ENCODE results near the gene CLIP3. TPM values are rescaled to one million over a fixed set of nuclear protein-coding genes. Genes with fewer than 3 reads are reported as not detected.
A peak's percentile ranks its signal among the peaks of the same experiment; 100 is the strongest.

The CLIP3 gene, protein sequence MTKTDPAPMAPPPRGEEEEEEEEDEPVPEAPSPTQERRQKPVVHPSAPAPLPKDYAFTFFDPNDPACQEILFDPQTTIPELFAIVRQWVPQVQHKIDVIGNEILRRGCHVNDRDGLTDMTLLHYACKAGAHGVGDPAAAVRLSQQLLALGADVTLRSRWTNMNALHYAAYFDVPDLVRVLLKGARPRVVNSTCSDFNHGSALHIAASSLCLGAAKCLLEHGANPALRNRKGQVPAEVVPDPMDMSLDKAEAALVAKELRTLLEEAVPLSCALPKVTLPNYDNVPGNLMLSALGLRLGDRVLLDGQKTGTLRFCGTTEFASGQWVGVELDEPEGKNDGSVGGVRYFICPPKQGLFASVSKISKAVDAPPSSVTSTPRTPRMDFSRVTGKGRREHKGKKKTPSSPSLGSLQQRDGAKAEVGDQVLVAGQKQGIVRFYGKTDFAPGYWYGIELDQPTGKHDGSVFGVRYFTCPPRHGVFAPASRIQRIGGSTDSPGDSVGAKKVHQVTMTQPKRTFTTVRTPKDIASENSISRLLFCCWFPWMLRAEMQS
- polyA plus RNA-seq: 1 to 10 TPM in 3 of 4 donors, under 1 TPM in 1; 0.45 to 7.5 (median 4.6) TPM
- long read RNA-seq, donor 1, partial matches to known transcripts: 0 of 4 reads
- long read RNA-seq, donor 1, other reads (novel, unspliced or antisense): 0 of 4 reads
- long read RNA-seq, donor 2: 0 reads
- long read RNA-seq, donor 3, partial matches to known transcripts: 0 of 4 reads
- long read RNA-seq, donor 3, other reads (novel, unspliced or antisense): 0 of 4 reads
- long read RNA-seq, donor 4: 0 reads
- long read RNA-seq, donor 5, partial matches to known transcripts: 6 of 6 reads
- long read RNA-seq, donor 5, other reads (novel, unspliced or antisense): 0 of 6 reads
- long read RNA-seq, donor 6, partial matches to known transcripts: 0 of 2 reads
- long read RNA-seq, donor 6, other reads (novel, unspliced or antisense): 0 of 2 reads
- long read RNA-seq, donor 7, partial matches to known transcripts: 0 of 5 reads
- long read RNA-seq, donor 7, other reads (novel, unspliced or antisense): 0 of 5 reads
- long read RNA-seq, donor 8, partial matches to known transcripts: 0 of 3 reads
- long read RNA-seq, donor 8, other reads (novel, unspliced or antisense): 0 of 3 reads
- long read RNA-seq, donor 9, partial matches to known transcripts: 0 of 2 reads
- long read RNA-seq, donor 9, other reads (novel, unspliced or antisense): 0 of 2 reads
- long read RNA-seq, donor 10, partial matches to known transcripts: 23 of 30 reads
- long read RNA-seq, donor 10, other reads (novel, unspliced or antisense): 0 of 30 reads

DNA sequence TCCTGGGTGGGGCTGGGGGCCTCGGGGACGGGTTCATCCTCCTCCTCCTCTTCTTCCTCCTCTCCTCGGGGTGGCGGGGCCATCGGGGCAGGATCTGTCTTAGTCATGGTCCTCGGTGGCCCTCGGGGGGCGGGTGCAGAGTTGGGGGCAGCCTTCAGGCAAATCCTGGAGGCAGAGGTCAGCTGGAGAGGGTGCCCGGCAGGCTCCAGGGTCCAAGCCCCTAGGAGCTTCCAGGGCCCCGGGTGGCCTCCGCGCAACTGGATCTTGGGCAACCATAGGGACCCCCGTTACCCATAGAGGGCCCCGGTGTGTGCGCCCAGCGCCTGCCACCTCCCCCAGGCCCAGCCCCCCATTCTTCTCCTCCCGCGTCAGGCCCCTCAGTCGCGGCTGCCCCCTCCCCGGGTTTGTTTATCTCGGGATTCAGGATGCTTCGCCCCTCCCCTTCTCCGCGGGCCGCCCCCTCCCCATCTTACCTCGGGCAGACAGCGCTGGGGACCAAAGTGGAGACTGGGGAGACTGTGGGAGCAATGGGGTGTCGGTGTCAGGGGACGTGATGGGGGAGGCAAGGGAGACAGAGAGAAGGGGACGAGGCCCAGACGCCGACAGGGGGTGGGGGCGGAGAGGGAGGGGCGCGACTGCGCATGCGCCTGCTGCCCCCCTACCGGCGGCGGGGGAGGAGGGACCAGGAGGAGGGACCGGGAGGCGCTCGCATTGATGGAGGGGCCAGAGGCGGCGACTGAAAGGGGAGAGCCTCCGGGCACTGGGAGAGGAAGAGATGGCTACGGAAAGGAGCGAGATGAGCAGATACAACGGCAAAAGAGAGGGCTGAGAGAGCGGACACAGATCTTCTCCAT is at the start of gene CLIP3:
Gene CLIP3, minus strand, starts transcription at position 623 of the 854 bp plus-strand sequence. Its CDS starts 516 bp downstream, at position 107.
- no peaks in the 10 kb centered on the region for H3K9me3 ChIP-seq (ENCODE audit: control insufficient read depth in 2 of 2, insufficient read depth in 1 of 2, low read depth in 1 of 2, low read length in 1 of 2)
- no peak for FAIRE-seq
- H3K27ac ChIP-seq (ENCODE audit: low read depth in 1 of 3, low read length in 2 of 3): no peak within 1 kb of the TSS
- peak in 1 of 2 donors; percentile 52 for DNase-seq
- H3K36me3 ChIP-seq (ENCODE audit: control insufficient read depth in 3 of 3, insufficient read depth in 2 of 3, low read depth in 1 of 3, low read length in 3 of 3): peaks cover 0 to 23% (median 0%) of the 10 kb centered on the region in 3 donors
- peak within 1 kb of the TSS in 2 of 3 donors; percentile 9 to 60 for H3K4me3 ChIP-seq (ENCODE audit: low read depth in 1 of 3, low read length in 3 of 3)
- H3K27me3 ChIP-seq (ENCODE audit: control insufficient read depth in 3 of 3, insufficient read depth in 3 of 3, low read length in 3 of 3): no peaks in the 10 kb centered on the region
- peaks cover 0 to 5% (median 2%) of the 10 kb centered on the region in 3 donors for H3K4me1 ChIP-seq (ENCODE audit: control insufficient read depth in 3 of 3, insufficient read depth in 2 of 3, low read depth in 1 of 3, low read length in 2 of 3)
- 9 to 42% (median 30%) methylated on average over 32 to 51 of the region's 51 CpGs for WGBS, 3 donors

DNA sequence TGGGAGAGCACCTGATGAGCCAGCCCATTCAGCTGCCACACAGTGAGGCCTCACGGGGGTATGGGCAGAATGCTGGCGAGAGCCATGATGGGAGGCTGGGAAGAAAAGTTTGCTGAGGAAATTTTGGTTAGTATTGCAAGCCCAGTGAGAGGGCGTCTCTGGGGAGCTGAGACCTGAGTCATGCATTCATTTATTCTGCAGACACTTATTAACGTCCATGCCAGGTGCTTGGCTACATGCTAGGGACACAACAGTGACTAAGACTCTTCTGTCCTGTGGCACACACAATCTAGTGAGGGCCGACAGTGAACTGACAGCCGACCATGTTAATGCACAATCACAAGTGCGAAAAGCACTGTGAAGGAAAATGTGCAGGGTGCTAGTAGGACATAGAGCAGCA is 49.2 kb upstream of the CLIP3 start:
- WGBS, 3 donors: 95 to 96% (median 95%) methylated on average over 7 of the region's 7 CpGs
- H3K27ac ChIP-seq (ENCODE audit: low read depth in 1 of 3, low read length in 2 of 3): no peak overlapping the region
- peaks cover 0 to 27% (median 0%) of the 10 kb centered on the region in 3 donors for H3K36me3 ChIP-seq (ENCODE audit: control insufficient read depth in 3 of 3, insufficient read depth in 2 of 3, low read depth in 1 of 3, low read length in 3 of 3)

DNA sequence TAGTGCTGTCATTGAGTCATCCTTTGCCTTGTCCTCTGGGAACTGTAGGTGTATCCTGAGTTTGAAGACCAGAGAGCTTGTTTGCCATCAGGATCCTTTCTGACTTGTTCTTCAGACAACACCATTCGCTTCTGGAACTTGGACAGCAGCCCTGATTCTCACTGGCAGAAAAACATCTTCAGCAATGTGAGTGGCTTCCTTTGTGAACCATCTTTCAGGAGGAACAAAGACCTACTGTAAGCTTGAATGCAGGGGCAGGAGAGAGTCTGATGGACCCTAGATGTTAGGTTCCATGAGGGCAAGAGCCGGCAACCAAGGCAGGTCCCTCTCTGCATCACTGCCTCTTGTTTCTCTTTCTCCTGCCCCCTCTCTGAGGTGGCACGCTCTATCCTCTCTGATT is 48.7 kb upstream of the CLIP3 start:
- H3K36me3 ChIP-seq (ENCODE audit: control insufficient read depth in 3 of 3, insufficient read depth in 2 of 3, low read depth in 1 of 3, low read length in 3 of 3): peaks cover 0 to 23% (median 0%) of the 10 kb centered on the region in 3 donors
- no peak overlapping the region for H3K4me3 ChIP-seq (ENCODE audit: low read depth in 1 of 3, low read length in 3 of 3)
- FAIRE-seq (no peak), DNase-seq (no peak)
- no peaks in the 10 kb centered on the region for H3K4me1 ChIP-seq (ENCODE audit: control insufficient read depth in 3 of 3, insufficient read depth in 2 of 3, low read depth in 1 of 3, low read length in 2 of 3)
- 91 to 94% (median 92%) methylated on average over 3 of the region's 3 CpGs for WGBS, 3 donors
- no peaks in the 10 kb centered on the region for H3K9me3 ChIP-seq (ENCODE audit: control insufficient read depth in 2 of 2, insufficient read depth in 1 of 2, low read depth in 1 of 2, low read length in 1 of 2)
- H3K27ac ChIP-seq (ENCODE audit: low read depth in 1 of 3, low read length in 2 of 3): no peak overlapping the region
- no peaks in the 10 kb centered on the region for H3K27me3 ChIP-seq (ENCODE audit: control insufficient read depth in 3 of 3, insufficient read depth in 3 of 3, low read length in 3 of 3)

More for the DNA sequence above, 49.2 kb upstream of the CLIP3 start:
- no peaks in the 10 kb centered on the region for H3K4me1 ChIP-seq (ENCODE audit: control insufficient read depth in 3 of 3, insufficient read depth in 2 of 3, low read depth in 1 of 3, low read length in 2 of 3)
- FAIRE-seq (no peak), DNase-seq (no peak)
- H3K27me3 ChIP-seq (ENCODE audit: control insufficient read depth in 3 of 3, insufficient read depth in 3 of 3, low read length in 3 of 3): no peaks in the 10 kb centered on the region
- H3K4me3 ChIP-seq (ENCODE audit: low read depth in 1 of 3, low read length in 3 of 3): no peak overlapping the region
- no peaks in the 10 kb centered on the region for H3K9me3 ChIP-seq (ENCODE audit: control insufficient read depth in 2 of 2, insufficient read depth in 1 of 2, low read depth in 1 of 2, low read length in 1 of 2)

DNA sequence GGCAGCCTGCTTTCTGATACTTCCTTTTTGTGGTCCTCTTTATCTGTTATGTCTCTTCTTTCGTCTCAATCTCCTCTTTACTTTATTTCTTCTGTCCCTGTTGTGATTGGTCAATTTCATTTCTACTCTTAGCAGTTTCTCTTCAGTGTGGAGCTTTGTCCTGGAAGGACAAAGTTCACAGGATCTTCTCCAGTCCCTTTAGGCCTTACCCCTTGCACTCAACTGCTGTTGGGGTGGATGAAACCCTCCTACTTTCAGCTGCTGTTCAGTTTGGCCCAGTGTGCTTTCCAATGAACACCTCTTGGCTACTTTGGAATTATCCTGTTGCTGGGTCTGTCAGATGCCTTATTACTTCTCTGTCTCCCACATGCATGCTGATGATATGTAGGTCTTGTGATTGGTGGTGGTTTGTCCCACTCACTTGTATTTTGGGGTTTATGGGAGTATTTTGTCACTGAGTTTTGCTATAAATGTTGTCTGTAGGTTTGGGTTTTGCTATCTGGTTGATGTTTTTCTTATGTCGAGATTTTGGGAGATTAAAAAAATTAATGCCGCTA is 46.8 kb upstream of the CLIP3 start:
- Histone ChIP-seq H3K27ac (ENCODE audit: low read depth in 1 of 3, low read length in 2 of 3) (no peak overlapping the region), H3K27me3 (ENCODE audit: control insufficient read depth in 3 of 3, insufficient read depth in 3 of 3, low read length in 3 of 3) (no peaks in the 10 kb centered on the region), H3K36me3 (ENCODE audit: control insufficient read depth in 3 of 3, insufficient read depth in 2 of 3, low read depth in 1 of 3, low read length in 3 of 3) (peaks cover 0 to 18% (median 0%) of the 10 kb centered on the region in 3 donors), H3K9me3 (ENCODE audit: control insufficient read depth in 2 of 2, insufficient read depth in 1 of 2, low read depth in 1 of 2, low read length in 1 of 2) (no peaks in the 10 kb centered on the region), H3K4me1 (ENCODE audit: control insufficient read depth in 3 of 3, insufficient read depth in 2 of 3, low read depth in 1 of 3, low read length in 2 of 3) (no peaks in the 10 kb centered on the region), H3K4me3 (ENCODE audit: low read depth in 1 of 3, low read length in 3 of 3) (no peak overlapping the region)
- DNase-seq (no peak), FAIRE-seq (no peak)
- 88 to 99% (median 93%) methylated on average over 3 of the region's 3 CpGs for WGBS, 3 donors

DNA sequence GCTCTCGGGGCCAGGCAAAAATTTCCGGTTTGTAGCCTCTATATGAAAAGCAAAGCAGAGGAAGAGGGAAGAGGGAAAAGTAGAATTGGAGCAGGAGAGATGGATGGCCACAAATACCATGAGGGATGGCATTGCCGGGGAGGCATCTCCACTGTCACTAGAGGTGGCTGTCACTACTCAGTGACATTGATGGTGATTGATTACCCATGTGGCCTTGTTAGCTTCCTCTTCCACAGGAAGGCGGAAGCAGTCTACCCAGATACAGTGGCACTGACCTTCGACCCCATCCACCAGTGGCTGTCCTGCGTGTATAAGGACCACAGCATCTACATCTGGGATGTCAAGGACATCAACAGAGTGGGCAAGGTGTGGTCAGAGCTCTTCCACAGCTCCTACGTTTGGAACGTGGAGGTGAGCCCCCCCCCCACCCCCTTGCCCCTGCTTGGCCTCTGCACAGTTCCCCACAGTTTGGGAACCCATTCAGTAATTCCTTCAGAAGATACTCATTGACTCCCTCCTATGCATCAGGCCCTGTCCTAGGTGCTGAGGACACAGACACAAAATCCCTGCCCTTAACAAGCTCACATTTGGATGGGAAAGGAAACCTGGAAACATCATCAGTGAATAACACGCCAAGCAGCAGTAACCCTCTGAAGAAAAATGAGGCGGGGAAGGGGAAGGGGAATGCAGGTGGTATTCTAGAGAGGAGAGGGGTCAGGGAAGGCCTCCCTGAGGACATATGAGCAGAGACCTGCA is 40.6 kb upstream of the CLIP3 start:
- WGBS, 3 donors: 72 to 80% (median 80%) methylated on average over 10 of the region's 10 CpGs
- no peak for FAIRE-seq
- H3K27me3 ChIP-seq (ENCODE audit: control insufficient read depth in 3 of 3, insufficient read depth in 3 of 3, low read length in 3 of 3): no peaks in the 10 kb centered on the region
- H3K36me3 ChIP-seq (ENCODE audit: control insufficient read depth in 3 of 3, insufficient read depth in 2 of 3, low read depth in 1 of 3, low read length in 3 of 3): peaks cover 0 to 13% (median 0%) of the 10 kb centered on the region in 3 donors
- peak in 1 of 2 donors; percentile 47 for DNase-seq
- no peaks in the 10 kb centered on the region for H3K4me1 ChIP-seq (ENCODE audit: control insufficient read depth in 3 of 3, insufficient read depth in 2 of 3, low read depth in 1 of 3, low read length in 2 of 3)
- no peaks in the 10 kb centered on the region for H3K9me3 ChIP-seq (ENCODE audit: control insufficient read depth in 2 of 2, insufficient read depth in 1 of 2, low read depth in 1 of 2, low read length in 1 of 2)
- no peak overlapping the region for H3K27ac ChIP-seq (ENCODE audit: low read depth in 1 of 3, low read length in 2 of 3)
- no peak overlapping the region for H3K4me3 ChIP-seq (ENCODE audit: low read depth in 1 of 3, low read length in 3 of 3)

DNA sequence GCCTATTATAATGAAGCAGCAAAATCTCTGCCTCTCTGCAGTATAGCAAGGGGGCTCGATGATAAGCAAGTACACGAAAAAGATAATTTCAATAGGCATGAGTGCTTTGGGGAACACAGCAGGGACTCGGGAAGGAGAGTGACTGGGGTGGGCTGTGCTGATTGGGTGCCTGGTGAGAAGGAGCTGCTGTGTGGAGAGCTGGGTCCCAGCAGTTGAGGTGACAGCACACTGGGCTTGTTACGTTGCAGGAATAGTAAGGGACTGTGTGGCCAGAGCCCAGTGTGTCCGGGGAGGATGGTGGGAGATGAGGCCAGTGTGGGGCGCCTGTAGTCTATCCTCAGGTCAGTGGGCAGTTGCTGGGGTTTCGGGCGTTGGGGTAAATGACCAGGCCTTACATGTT is 39.4 kb upstream of the CLIP3 start:
- no peak overlapping the region for H3K27ac ChIP-seq (ENCODE audit: low read depth in 1 of 3, low read length in 2 of 3)
- FAIRE-seq (no peak), DNase-seq (no peak)
- no peak overlapping the region for H3K4me3 ChIP-seq (ENCODE audit: low read depth in 1 of 3, low read length in 3 of 3)
- 87 to 97% (median 90%) methylated on average over 8 of the region's 8 CpGs for WGBS, 3 donors
- no peaks in the 10 kb centered on the region for H3K4me1 ChIP-seq (ENCODE audit: control insufficient read depth in 3 of 3, insufficient read depth in 2 of 3, low read depth in 1 of 3, low read length in 2 of 3)
- peaks cover 0 to 22% (median 0%) of the 10 kb centered on the region in 3 donors for H3K36me3 ChIP-seq (ENCODE audit: control insufficient read depth in 3 of 3, insufficient read depth in 2 of 3, low read depth in 1 of 3, low read length in 3 of 3)
- H3K9me3 ChIP-seq (ENCODE audit: control insufficient read depth in 2 of 2, insufficient read depth in 1 of 2, low read depth in 1 of 2, low read length in 1 of 2): no peaks in the 10 kb centered on the region
- no peaks in the 10 kb centered on the region for H3K27me3 ChIP-seq (ENCODE audit: control insufficient read depth in 3 of 3, insufficient read depth in 3 of 3, low read length in 3 of 3)

All from small intestine (tissue), 16 donors.